ENCODE measurements around the gene PIR.

The PIR gene

DNA sequence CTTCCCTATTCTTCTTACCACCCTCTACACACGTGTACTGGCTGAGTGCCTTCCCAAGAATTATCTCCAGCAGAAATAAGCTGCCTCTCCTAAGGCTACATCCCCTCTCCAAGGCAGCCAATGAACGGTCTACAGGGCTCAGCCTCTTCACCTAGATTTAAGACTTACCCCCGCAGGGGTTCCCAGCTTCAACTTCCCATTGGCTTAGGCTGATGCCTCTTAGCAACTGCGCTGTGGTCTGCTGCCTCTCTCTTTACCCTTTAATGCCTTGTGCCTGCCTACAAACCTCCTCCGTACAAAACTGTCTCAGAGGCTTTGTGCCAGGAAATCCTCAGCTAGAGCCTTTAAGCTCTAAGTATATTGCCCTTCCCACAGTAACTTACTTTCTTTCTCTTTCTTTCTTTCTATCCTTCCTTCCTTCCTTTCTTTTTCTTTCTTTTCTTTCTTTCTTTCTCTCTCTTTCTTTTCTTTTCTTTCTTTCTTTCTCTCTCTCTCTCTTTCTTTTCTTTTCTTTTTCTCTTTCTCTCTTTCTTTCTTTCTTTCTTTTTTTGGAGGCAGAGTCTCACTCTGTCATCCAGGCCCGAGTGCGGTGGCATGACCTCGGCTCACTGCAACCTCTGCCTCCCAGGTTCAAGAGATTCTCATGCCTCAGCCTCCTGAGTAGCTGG lies 142.7 kb downstream of the PIR start:
- TF ChIP-seq, protein P1, sequence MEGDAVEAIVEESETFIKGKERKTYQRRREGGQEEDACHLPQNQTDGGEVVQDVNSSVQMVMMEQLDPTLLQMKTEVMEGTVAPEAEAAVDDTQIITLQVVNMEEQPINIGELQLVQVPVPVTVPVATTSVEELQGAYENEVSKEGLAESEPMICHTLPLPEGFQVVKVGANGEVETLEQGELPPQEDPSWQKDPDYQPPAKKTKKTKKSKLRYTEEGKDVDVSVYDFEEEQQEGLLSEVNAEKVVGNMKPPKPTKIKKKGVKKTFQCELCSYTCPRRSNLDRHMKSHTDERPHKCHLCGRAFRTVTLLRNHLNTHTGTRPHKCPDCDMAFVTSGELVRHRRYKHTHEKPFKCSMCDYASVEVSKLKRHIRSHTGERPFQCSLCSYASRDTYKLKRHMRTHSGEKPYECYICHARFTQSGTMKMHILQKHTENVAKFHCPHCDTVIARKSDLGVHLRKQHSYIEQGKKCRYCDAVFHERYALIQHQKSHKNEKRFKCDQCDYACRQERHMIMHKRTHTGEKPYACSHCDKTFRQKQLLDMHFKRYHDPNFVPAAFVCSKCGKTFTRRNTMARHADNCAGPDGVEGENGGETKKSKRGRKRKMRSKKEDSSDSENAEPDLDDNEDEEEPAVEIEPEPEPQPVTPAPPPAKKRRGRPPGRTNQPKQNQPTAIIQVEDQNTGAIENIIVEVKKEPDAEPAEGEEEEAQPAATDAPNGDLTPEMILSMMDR (IDR thresholded peaks at IDR 0.05; ENCODE audit: control insufficient read depth, extremely low read depth, insufficient read depth) = no peak
- no peak for DNase-seq (ENCODE audit: low read depth)
- no peak overlapping the region for H3K4me3 ChIP-seq (ENCODE audit: low read depth, low read length)

DNA sequence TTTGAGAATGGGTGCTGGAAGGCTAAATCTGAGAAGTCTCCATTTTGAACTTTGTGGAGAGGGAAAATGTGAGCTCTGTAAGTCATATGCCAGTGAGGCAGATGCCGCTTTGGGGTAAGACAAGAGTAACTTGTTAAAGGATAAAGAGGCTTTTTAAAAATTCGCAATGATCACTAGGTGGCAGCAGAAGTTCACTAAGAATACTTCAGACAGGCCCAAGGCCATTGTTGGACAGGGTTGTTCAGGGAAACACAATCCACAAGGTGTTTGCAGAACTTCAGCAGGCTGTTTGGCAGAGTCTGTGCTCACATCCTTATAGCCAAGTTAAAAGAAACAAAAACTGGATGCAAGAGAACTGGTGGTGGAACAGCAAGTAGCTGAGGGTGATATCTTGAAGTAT lies 144.1 kb downstream of the PIR start:
- TF ChIP-seq, protein P1 (IDR thresholded peaks at IDR 0.05; ENCODE audit: control insufficient read depth, extremely low read depth, insufficient read depth) = peak; percentile 45
- H3K4me3 ChIP-seq (ENCODE audit: low read depth, low read length) = no peak overlapping the region
- peak; percentile 81 for DNase-seq (ENCODE audit: low read depth)

DNA sequence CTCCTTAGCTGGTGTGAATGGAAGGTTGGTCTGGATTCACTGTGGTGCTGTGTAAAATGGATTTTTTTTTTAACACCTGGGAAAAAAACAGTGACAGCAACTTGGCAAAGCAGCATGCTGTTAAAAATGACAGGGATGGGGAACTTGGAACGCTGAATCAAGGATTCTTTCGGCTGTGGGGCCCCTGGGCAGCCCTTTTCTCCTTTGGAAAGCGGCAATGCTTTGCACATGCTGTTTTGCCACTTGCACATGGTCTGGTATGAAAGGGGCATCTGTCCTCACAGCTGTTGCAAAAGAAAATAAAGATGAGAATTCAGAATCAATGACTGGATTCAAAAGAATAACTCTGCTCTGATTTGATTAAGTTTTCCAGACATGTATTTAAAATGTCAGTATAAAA lies 147.2 kb downstream of the PIR start:
- TF ChIP-seq, protein P1 (IDR thresholded peaks at IDR 0.05; ENCODE audit: control insufficient read depth, extremely low read depth, insufficient read depth) = no peak
- H3K4me3 ChIP-seq (ENCODE audit: low read depth, low read length) = no peak overlapping the region
- no peak for DNase-seq (ENCODE audit: low read depth)

DNA sequence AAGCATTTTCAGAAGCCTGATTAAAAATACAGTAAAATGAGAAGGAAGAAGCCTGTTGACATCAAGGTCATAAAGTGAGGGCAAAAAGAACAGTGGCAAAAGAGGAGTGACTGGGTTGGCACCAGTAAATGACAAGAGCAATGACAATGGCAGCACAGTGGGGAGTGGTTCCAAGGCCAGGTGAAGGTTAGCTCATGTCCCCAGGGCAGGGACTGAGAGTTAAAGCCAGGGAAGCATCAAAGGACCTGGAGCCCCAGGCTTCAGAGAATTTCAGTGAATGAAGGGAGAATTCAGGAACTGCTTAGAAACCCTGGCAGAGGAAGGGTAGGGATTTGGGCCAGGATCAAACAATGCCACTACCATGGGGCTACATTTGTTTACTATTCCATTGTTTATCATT lies 149.0 kb downstream of the PIR start:
- TF ChIP-seq, protein P1 (IDR thresholded peaks at IDR 0.05; ENCODE audit: control insufficient read depth, extremely low read depth, insufficient read depth) = no peak
- no peak for DNase-seq (ENCODE audit: low read depth)
- no peak overlapping the region for H3K4me3 ChIP-seq (ENCODE audit: low read depth, low read length)

DNA sequence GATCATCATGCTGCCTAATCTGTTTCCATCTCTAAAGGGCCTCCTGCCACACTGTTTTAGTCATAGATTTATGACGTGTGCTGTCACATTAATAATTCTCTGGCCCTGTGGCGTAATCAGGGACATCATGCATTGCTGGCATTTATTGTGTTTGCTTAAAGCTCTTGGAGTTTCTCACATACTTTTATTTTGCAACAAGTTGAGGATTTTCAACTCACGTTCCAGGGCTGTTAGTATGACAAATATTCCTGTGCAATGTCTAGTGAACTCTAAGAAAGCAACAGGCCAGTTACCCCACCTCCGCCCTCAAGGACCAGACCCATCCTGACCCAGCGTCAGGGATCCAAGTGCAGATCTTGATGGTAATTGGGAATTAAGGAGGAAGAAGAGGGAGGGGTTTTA lies 150.1 kb downstream of the PIR start:
- TF ChIP-seq, protein P1 (IDR thresholded peaks at IDR 0.05; ENCODE audit: control insufficient read depth, extremely low read depth, insufficient read depth) = no peak
- DNase-seq (ENCODE audit: low read depth) = no peak
- no peak overlapping the region for H3K4me3 ChIP-seq (ENCODE audit: low read depth, low read length)

DNA sequence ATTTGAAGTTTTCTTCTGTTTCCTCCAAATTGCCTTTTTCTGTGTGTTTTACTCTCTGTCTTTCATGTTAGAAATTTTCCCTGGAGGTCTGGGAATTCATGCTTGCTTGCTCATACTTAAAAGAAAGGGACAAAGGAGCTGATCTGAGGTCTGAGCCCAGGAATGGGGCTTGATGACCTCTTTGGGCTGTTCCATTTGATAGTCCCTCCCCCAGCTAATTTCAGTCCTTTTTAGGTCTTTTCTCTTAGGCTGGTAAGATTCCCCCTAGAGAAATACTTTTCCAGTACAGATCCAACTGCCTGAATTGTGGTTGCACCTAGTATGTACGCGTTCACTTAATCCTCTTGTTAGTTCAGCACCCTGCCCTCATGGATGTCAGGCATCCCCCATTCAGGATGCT lies 152.3 kb downstream of the PIR start:
- TF ChIP-seq, protein P1 (IDR thresholded peaks at IDR 0.05; ENCODE audit: control insufficient read depth, extremely low read depth, insufficient read depth) = no peak
- DNase-seq (ENCODE audit: low read depth) = no peak
- no peak overlapping the region for H3K4me3 ChIP-seq (ENCODE audit: low read depth, low read length)

DNA sequence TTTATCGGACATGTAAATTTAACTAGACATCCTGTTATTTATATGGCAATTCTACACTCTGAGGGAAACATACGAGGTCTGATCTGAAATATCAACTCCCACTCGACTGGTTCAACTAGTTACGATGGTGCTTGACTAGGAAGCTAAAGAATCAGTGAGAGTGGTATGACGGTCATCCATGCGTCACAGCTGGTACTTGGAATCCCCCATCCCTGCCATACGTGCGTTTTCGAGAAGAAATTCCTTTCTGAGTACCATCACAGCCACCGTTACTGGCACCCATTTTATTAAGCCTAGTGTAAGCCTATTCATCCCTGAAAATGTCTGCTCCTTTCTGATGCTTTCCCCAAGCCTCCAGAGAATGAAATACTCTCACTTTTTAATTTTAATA lies 157.1 kb downstream of the PIR start:
- peak; percentile 42 for DNase-seq (ENCODE audit: low read depth)
- peak overlapping the region; percentile 80 for H3K4me3 ChIP-seq (ENCODE audit: low read depth, low read length)
- TF ChIP-seq, protein P1 (IDR thresholded peaks at IDR 0.05; ENCODE audit: control insufficient read depth, extremely low read depth, insufficient read depth) = no peak

Measured in LNCaP clone FGC (cell line).